Endodermal cell (in vitro differentiated cells): ENCODE results near the gene TNF. TPM values are rescaled to one million over a fixed set of nuclear protein-coding genes. Genes with fewer than 3 reads are reported as not detected.

Experiments
- DNase-seq: peaks from one replicate; pipeline ENCODE4 v3.0.0-alpha.2; 2017
- H3K27ac ChIP-seq: 2 replicates; pipeline ENCODE4 v1.5.1; 2013; ENCODE audit warnings: mild to moderate bottlenecking, low read depth, low read length, moderate library complexity
- H3K27me3 ChIP-seq: 2 replicates; pipeline ENCODE4 v1.6.1; 2013; ENCODE audit warnings: mild to moderate bottlenecking, low read length, moderate library complexity; ENCODE audit not compliant: insufficient read depth, control insufficient read depth, poor library complexity, severe bottlenecking
- H3K36me3 ChIP-seq: 2 replicates; pipeline ENCODE4 v1.7.0; 2013; ENCODE audit warnings: mild to moderate bottlenecking, low read length, moderate library complexity; ENCODE audit not compliant: control insufficient read depth, insufficient read depth
- H3K4me1 ChIP-seq: one replicate; pipeline ENCODE4 v1.7.0; 2013; ENCODE audit warnings: low read length; ENCODE audit not compliant: control insufficient read depth, insufficient read depth
- H3K4me3 ChIP-seq: 2 replicates; pipeline ENCODE4 v1.5.1; 2013; ENCODE audit warnings: mild to moderate bottlenecking, low read length, moderate library complexity
- H3K9ac ChIP-seq: 2 replicates; pipeline ENCODE4 v1.6.1; 2013; ENCODE audit warnings: mild to moderate bottlenecking, low read length, moderate library complexity; ENCODE audit not compliant: poor library complexity, severe bottlenecking; ENCODE audit errors: extremely low read depth
- H3K9me3 ChIP-seq: 2 replicates; pipeline ENCODE4 v1.6.1; 2013; ENCODE audit warnings: mild to moderate bottlenecking, low read length, moderate library complexity; ENCODE audit not compliant: control insufficient read depth
- H3K27ac Mint-ChIP-seq: 2 replicates; pipeline ENCODE4 v1.8.0; 2020; ENCODE audit warnings: mixed read lengths
- H3K27me3 Mint-ChIP-seq: 2 replicates; pipeline ENCODE4 v1.8.0; 2021; ENCODE audit warnings: mild to moderate bottlenecking, mixed read lengths; ENCODE audit not compliant: insufficient read depth
- H3K36me3 Mint-ChIP-seq: 2 replicates; pipeline ENCODE4 v1.8.0; 2020; ENCODE audit warnings: low read depth, mixed read lengths
- H3K4me1 Mint-ChIP-seq: 2 replicates; pipeline ENCODE4 v1.8.0; 2020; ENCODE audit warnings: mixed read lengths
- H3K4me3 Mint-ChIP-seq: 2 replicates; pipeline ENCODE4 v1.8.0; 2020; ENCODE audit warnings: mild to moderate bottlenecking, moderate library complexity, mixed read lengths
- H3K9me3 Mint-ChIP-seq: 2 replicates; pipeline ENCODE4 v1.8.0; 2020; ENCODE audit warnings: mild to moderate bottlenecking, mixed read lengths
- WGBS, 2 experiments: methylation state at CpG; one replicate each; pipeline versions ENCODE4 v1.1.5 to v1.1.7; 2013; ENCODE audit warnings: missing lambda C conversion rate in 2 of 2, mixed read lengths in 1 of 2; ENCODE audit not compliant: insufficient coverage in 1 of 2, insufficient read length in 1 of 2; 5-methylcytosine and 5-hydroxymethylcytosine counted together
- total RNA-seq, 2 donors: library from RNA; stranded (reverse); fragmentation: NEBNext Ultra II Directional in 1 of 2; extraction: Animal tissue kit (Norgen Biotek cat#: 25700) in 1 of 2; gene quantifications; 2 replicates in 1 of 2; 3 replicates in 1 of 2; pipeline ENCODE4 v1.2.1, GENCODE V29; 2021
- TF ChIP-seq, protein P1 (sequence below): fragments of 200-600 bp; sonication (generic); conservative IDR thresholded peaks from 2 replicates; pipeline ENCODE4 v1.5.0; 2021; ENCODE audit warnings: antibody characterized with exemption, mild to moderate bottlenecking

The TNF gene
- total RNA-seq, 2 donors from 2014 or later = not detected

- no peaks in the 10 kb centered on the region for H3K36me3 ChIP-seq
- H3K27me3 Mint-ChIP-seq = peaks cover 36% of the 10 kb centered on the region
- WGBS, 2 experiments = 41% methylated on average over 12 to 21 of the region's 21 CpGs
- H3K4me1 ChIP-seq = no peaks in the 10 kb centered on the region
- H3K27me3 ChIP-seq = peaks cover 5% of the 10 kb centered on the region
- H3K9me3 Mint-ChIP-seq = no peaks in the 10 kb centered on the region
- no peaks in the 10 kb centered on the region for H3K9me3 ChIP-seq
- H3K4me3 Mint-ChIP-seq = peak overlapping the region; percentile 98
- TF ChIP-seq, protein P1, sequence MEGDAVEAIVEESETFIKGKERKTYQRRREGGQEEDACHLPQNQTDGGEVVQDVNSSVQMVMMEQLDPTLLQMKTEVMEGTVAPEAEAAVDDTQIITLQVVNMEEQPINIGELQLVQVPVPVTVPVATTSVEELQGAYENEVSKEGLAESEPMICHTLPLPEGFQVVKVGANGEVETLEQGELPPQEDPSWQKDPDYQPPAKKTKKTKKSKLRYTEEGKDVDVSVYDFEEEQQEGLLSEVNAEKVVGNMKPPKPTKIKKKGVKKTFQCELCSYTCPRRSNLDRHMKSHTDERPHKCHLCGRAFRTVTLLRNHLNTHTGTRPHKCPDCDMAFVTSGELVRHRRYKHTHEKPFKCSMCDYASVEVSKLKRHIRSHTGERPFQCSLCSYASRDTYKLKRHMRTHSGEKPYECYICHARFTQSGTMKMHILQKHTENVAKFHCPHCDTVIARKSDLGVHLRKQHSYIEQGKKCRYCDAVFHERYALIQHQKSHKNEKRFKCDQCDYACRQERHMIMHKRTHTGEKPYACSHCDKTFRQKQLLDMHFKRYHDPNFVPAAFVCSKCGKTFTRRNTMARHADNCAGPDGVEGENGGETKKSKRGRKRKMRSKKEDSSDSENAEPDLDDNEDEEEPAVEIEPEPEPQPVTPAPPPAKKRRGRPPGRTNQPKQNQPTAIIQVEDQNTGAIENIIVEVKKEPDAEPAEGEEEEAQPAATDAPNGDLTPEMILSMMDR = no peak
- H3K4me1 Mint-ChIP-seq = peaks cover 17% of the 10 kb centered on the region
- H3K27ac Mint-ChIP-seq = peak overlapping the region; percentile 95
- H3K4me3 ChIP-seq = peak overlapping the region; percentile 94
- H3K36me3 Mint-ChIP-seq = no peaks in the 10 kb centered on the region
- peak; percentile 67 for DNase-seq
- H3K9ac ChIP-seq = peak overlapping the region; percentile 69
- H3K27ac ChIP-seq = no peak overlapping the region
These were observed 6.3 kb downstream of the TNF start for GRCh38 chr6:31581434-31582229.

- no peaks in the 10 kb centered on the region for H3K36me3 Mint-ChIP-seq
- Histone ChIP-seq H3K27me3 (peaks cover 5% of the 10 kb centered on the region), H3K9ac (peak within 1 kb of the TSS; percentile 69), H3K27ac (no peak within 1 kb of the TSS), H3K36me3 (no peaks in the 10 kb centered on the region), H3K4me3 (peak within 1 kb of the TSS; percentile 94), H3K4me1 (no peaks in the 10 kb centered on the region), H3K9me3 (no peaks in the 10 kb centered on the region)
- peak within 1 kb of the TSS; percentile 95 for H3K27ac Mint-ChIP-seq
- H3K9me3 Mint-ChIP-seq = no peaks in the 10 kb centered on the region
- no peak for DNase-seq
- H3K4me1 Mint-ChIP-seq = peaks cover 17% of the 10 kb centered on the region
- TF ChIP-seq, protein P1 = no peak
- WGBS, 2 experiments = 91% methylated on average over 3 of the region's 3 CpGs; no CpG with 5 or more reads in 1 of the 2 experiments
- peaks cover 31% of the 10 kb centered on the region for H3K27me3 Mint-ChIP-seq
- peak within 1 kb of the TSS; percentile 98 for H3K4me3 Mint-ChIP-seq
These were observed 6.9 kb downstream of the TNF start, which contains the start of gene LTB for GRCh38 chr6:31582230-31582643. Gene LTB (minus strand): TSS chr6:31582424. CDS start chr6:31582417, 7 bp downstream.

DNA sequence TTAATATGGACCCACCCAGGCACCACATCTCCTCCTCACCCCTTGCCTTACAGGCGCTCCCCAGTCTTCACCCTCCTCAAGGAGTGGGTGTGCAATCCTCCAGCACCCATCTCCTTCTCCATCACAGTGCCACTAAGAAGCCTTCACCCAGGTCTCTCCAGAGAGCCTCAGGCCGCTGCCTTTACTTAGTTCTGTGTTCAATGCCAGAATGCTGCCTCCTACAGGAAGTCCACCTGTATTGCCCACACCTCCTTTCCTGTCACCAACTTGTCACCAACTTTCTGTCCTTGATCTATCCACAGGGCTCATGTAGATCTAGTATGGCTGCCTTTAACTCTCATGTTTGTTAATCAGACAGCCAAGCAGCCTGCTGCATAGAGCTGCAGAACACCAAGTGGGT lies 10.1 kb downstream of the TNF start:
- whole genome bisulfite sequencing, 2 experiments = 30 to 73% methylated on average over 1 to 2 of the region's 2 CpGs
- Mint-ChIP-seq H3K27ac (no peak overlapping the region), H3K4me3 (no peak overlapping the region), H3K4me1 (peaks cover 12% of the 10 kb centered on the region), H3K36me3 (no peaks in the 10 kb centered on the region), H3K9me3 (no peaks in the 10 kb centered on the region), H3K27me3 (peaks cover 26% of the 10 kb centered on the region)
- H3K36me3 ChIP-seq = no peaks in the 10 kb centered on the region
- peaks cover under 1% of the 10 kb centered on the region for H3K27me3 ChIP-seq
- no peak overlapping the region for H3K27ac ChIP-seq
- no peak overlapping the region for H3K9ac ChIP-seq
- H3K9me3 ChIP-seq = no peaks in the 10 kb centered on the region
- DNase-seq = peak; percentile 77
- H3K4me1 ChIP-seq = no peaks in the 10 kb centered on the region
- no peak overlapping the region for H3K4me3 ChIP-seq
- TF ChIP-seq, protein P1 = peak; percentile 76
